Measurements from ENCODE around the gene ADAMTS20.

DNA sequence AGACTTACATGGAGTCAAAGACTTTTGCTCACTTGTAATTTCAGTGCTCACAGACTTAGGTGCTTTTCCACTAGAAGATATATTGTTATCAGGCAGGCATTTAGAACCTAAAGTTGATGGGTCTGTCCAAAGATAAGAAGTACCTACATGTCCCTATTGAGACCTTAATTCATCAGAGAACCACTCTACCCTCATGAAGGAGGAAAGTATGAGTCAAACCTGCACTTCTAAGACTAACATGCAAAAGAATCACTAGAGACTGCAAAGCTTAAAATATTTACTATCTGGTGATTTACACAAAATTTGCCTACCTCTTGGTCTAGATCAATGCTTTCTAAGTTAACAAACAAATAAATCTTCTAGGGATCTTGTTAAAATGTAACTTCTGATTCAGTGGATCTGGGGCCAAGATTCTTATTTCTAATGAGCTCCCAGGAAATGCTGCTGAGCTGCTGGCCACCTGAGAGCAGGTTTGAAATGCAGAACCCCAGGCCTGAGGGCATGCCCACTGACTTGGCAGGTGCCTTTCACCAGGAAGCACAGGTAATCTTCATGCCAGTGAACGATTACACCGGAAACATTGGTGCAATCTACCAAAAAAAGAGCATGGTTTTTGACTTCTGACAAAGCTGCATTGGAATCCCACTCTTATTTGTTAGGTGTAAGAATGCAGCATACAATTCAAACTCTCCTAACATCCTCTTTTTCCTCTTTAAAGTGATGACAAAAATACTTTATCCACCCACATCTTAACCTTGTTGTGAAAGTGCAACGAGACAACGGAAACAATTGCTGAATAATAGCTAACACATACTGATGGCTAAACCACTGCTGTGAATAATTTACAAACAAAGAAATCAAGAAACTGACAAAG is 214.2 kb downstream of the ADAMTS20 start:
- TF ChIP-seq, protein P1, sequence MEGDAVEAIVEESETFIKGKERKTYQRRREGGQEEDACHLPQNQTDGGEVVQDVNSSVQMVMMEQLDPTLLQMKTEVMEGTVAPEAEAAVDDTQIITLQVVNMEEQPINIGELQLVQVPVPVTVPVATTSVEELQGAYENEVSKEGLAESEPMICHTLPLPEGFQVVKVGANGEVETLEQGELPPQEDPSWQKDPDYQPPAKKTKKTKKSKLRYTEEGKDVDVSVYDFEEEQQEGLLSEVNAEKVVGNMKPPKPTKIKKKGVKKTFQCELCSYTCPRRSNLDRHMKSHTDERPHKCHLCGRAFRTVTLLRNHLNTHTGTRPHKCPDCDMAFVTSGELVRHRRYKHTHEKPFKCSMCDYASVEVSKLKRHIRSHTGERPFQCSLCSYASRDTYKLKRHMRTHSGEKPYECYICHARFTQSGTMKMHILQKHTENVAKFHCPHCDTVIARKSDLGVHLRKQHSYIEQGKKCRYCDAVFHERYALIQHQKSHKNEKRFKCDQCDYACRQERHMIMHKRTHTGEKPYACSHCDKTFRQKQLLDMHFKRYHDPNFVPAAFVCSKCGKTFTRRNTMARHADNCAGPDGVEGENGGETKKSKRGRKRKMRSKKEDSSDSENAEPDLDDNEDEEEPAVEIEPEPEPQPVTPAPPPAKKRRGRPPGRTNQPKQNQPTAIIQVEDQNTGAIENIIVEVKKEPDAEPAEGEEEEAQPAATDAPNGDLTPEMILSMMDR (IDR thresholded peaks at IDR 0.05), result no peak
- no peak for TF ChIP-seq POLR2AphosphoS5 (IDR thresholded peaks at IDR 0.05)
- no peak for TF ChIP-seq EP300 (IDR thresholded peaks at IDR 0.05; ENCODE audit: low read depth)
- TF ChIP-seq POLR2A (IDR thresholded peaks at IDR 0.05), result no peak
